GM12865 (cell line): ENCODE data around the gene SORCS2.

Experiments
- DNase-seq: peaks from one replicate; pipeline ENCODE4 v3.0.0; 2010; ENCODE audit warnings: low read depth
- H3K4me3 ChIP-seq: 2 replicates; pipeline ENCODE4 v1.5.1; 2011; ENCODE audit warnings: mild to moderate bottlenecking, low read depth, low read length, control low read depth
- CTCF ChIP-seq: IDR thresholded peaks from 2 replicates; pipeline ENCODE4 v1.5.1; 2011; ENCODE audit warnings: low read length, control low read depth, low read depth, inconsistent platforms; ENCODE audit not compliant: insufficient read depth; ENCODE audit errors: missing control alignments

SORCS2 gene

GRCh38 chr4:7783541-7783940 is 591.2 kb downstream of the SORCS2 start:
- DNase-seq, result no peak
- no peak for TF ChIP-seq CTCF
- H3K4me3 ChIP-seq, result no peak overlapping the region

GRCh38 chr4:7784131-7784870 is 592.0 kb downstream of the SORCS2 start:
- TF ChIP-seq CTCF, result no peak
- H3K4me3 ChIP-seq, result no peak overlapping the region
- DNase-seq, result no peak

- TF ChIP-seq CTCF, result no peak
- no peak overlapping the region for H3K4me3 ChIP-seq
- no peak for DNase-seq
Observed at GRCh38 chr4:7785017-7785416, 592.7 kb downstream of the SORCS2 start.

GRCh38 chr4:7786040-7786439 is 593.7 kb downstream of the SORCS2 start:
- no peak overlapping the region for H3K4me3 ChIP-seq
- no peak for TF ChIP-seq CTCF
- no peak for DNase-seq

GRCh38 chr4:7786517-7786916 is 594.2 kb downstream of the SORCS2 start:
- DNase-seq, result no peak
- no peak overlapping the region for H3K4me3 ChIP-seq
- TF ChIP-seq CTCF, result no peak

- no peak for DNase-seq
- H3K4me3 ChIP-seq, result no peak overlapping the region
- no peak for TF ChIP-seq CTCF
Observed at GRCh38 chr4:7787067-7787466, 594.7 kb downstream of the SORCS2 start.

GRCh38 chr4:7787681-7788141 is 595.4 kb downstream of the SORCS2 start:
- TF ChIP-seq CTCF, result no peak
- H3K4me3 ChIP-seq, result no peak overlapping the region
- no peak for DNase-seq
